ENCODE measurements around the gene GRM2. TPM values are rescaled to one million over a fixed set of nuclear protein-coding genes. Genes with fewer than 3 reads are reported as not detected.

The GRM2 gene
- total RNA-seq, 3 donors from 2014 or later, result 0.84 to 1.2 (median 1.0) TPM

DNA sequence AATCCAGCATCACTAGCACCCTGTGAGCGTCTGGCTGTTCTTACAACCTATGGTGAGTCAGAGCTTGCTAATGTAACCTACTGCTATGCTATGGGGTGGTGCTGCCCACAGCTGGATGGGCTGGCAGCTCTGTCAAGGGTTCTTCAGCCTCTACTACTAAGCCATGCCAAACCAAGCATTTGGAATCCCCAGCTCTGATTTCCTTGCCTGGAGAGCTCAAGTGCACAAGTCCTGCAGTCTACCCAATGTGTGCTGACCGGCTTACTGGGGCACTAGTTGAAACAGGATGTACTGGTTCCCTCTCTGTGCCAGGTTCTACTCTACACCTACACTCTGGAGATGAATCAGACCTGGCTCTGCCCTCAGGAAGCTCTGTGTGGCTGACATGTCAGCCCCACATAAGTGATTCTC, 31.7 kb upstream of the GRM2 start:
- H3K9me3 Mint-ChIP-seq, result no peaks in the 10 kb centered on the region
- ATAC-seq (peak; percentile 39 to 45), DNase-seq (no peak)
- H3K36me3 Mint-ChIP-seq (ENCODE audit: insufficient read depth), result peaks cover 12% of the 10 kb centered on the region
- peaks cover 82% of the 10 kb centered on the region for H3K4me1 Mint-ChIP-seq (ENCODE audit: low read depth)
- no peaks in the 10 kb centered on the region for H3K27me3 Mint-ChIP-seq (ENCODE audit: low read depth)
- peak overlapping the region; percentile 44 for H3K4me3 Mint-ChIP-seq

DNA sequence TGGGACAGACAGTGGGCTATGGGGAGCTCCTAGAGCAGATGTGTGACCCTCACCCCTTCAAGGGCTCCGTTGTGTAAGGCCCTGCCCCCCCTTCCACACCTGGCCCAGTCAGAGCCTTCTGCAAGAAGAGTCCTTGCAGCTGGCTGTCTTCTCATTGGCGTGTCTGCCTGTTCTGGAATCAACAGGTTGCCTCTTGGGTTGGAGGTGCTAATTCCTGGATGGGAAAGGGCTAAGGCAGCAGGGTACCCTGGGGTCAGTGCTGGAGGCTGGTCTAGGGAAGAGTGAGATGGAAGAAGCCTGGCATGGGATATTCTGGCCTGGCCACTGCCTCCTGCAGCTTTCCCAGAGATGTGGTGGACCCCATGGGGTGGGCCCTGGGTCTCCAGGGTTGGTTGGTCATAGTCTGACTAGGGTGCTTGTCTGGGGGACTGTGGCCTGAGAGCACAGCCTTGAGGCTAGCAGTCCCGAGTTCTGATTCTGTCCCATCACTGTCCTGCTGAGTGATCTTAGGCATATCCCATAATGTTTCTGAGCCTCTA, 30.7 kb upstream of the GRM2 start:
- peaks cover 12% of the 10 kb centered on the region for H3K36me3 Mint-ChIP-seq (ENCODE audit: insufficient read depth)
- H3K4me1 Mint-ChIP-seq (ENCODE audit: low read depth), result peaks cover 86% of the 10 kb centered on the region
- DNase-seq, result no peak
- no peak for ATAC-seq
- no peaks in the 10 kb centered on the region for H3K27me3 Mint-ChIP-seq (ENCODE audit: low read depth)
- no peaks in the 10 kb centered on the region for H3K9me3 Mint-ChIP-seq
- H3K4me3 Mint-ChIP-seq, result no peak overlapping the region

DNA sequence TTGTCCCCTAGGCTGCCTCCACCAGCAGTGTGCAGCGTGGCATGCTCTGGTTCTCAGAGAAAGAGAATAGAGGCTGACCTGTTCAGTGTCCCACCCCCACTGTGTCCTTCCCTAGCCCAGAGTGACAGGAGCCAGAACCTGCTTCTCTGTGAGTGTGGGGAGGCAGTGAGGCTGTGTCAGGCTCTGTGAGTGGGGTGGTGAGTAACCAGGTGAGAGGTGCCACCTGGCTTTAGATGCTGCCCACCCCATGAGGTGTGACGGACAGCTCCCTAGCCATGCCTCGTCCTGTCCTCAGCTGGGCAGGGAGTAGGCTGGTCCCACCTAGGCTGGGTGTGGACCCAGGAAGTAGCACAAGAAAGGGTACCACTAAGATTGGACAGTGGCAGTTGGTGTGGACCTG, 29.5 kb upstream of the GRM2 start:
- no peak overlapping the region for H3K4me3 Mint-ChIP-seq
- DNase-seq (no peak), ATAC-seq (no peak)
- peaks cover 14% of the 10 kb centered on the region for H3K36me3 Mint-ChIP-seq (ENCODE audit: insufficient read depth)
- H3K4me1 Mint-ChIP-seq (ENCODE audit: low read depth), result peaks cover 92% of the 10 kb centered on the region
- H3K9me3 Mint-ChIP-seq, result no peaks in the 10 kb centered on the region
- H3K27me3 Mint-ChIP-seq (ENCODE audit: low read depth), result no peaks in the 10 kb centered on the region

DNA sequence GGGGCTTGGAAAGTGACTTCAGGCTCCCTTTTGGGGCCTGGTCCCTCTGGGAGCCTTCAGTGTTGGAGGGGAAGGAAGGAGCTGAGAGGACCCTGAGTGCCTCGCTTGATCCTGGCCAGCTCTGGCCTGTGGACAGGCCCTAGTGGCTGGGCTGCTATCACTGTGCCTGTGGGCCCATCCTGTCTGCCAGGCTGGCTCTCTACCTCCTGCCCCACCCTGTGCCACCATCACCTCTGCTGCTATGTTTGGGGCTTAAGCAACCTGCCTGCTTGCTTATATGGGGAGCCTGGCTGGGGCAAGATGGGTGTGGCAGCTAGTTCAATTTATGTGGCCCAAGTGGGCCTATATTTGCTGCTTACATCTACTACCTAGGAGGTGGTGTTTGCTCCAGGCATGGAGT, 28.7 kb upstream of the GRM2 start:
- H3K4me3 Mint-ChIP-seq, result no peak overlapping the region

DNA sequence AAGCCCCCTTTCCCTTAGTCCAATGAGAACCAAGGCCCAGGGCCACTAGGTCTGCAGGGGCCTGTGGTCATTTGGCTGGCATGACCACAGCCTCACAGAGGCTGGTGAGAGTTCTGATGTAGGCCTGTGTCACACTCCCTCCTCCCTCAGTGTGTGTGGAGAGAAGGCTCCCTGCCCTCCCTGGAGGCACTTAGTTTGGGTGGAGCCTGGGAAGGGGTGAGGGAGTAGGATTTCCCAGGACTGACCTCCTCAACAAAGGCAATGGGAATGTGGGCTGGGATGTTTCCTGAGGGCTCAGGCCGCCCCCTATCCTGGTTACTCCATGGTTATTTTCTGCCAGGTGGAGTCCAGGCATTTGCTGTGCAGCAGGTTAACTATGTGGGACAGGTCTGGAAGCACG, 28.2 kb upstream of the GRM2 start:
- peaks cover 14% of the 10 kb centered on the region for H3K36me3 Mint-ChIP-seq (ENCODE audit: insufficient read depth)
- H3K9me3 Mint-ChIP-seq, result no peaks in the 10 kb centered on the region
- peaks cover 94% of the 10 kb centered on the region for H3K4me1 Mint-ChIP-seq (ENCODE audit: low read depth)
- no peak overlapping the region for H3K4me3 Mint-ChIP-seq
- H3K27me3 Mint-ChIP-seq (ENCODE audit: low read depth), result no peaks in the 10 kb centered on the region
- DNase-seq (no peak), ATAC-seq (no peak)

More for the DNA sequence above, 28.7 kb upstream of the GRM2 start:
- Mint-ChIP-seq H3K27me3 (ENCODE audit: low read depth) (no peaks in the 10 kb centered on the region), H3K36me3 (ENCODE audit: insufficient read depth) (peaks cover 14% of the 10 kb centered on the region), H3K9me3 (no peaks in the 10 kb centered on the region), H3K4me1 (ENCODE audit: low read depth) (peaks cover 94% of the 10 kb centered on the region)
- DNase-seq (no peak), ATAC-seq (no peak)

DNA sequence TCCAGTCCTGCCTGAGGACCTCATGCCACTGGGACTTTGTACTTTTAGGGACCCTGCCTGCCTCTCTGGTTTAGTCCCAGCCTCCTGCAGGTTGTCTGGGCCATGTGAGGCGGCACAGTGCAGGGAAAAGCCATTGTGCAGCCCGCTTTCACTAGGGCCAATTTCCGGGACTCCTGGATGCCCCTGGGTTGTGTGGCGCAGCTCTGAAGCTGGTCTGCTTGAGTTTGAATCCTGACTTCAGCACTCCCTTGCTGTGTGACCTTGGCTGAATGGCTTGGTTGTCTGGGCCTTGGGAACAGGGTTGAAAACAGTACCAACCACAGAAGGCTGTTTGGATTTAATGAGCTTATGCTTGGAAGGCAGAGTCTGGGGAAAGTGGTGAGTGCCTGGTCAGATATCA, 27.6 kb upstream of the GRM2 start:
- Mint-ChIP-seq H3K27me3 (ENCODE audit: low read depth) (no peaks in the 10 kb centered on the region), H3K4me3 (no peak overlapping the region), H3K9me3 (no peaks in the 10 kb centered on the region), H3K36me3 (ENCODE audit: insufficient read depth) (peaks cover 14% of the 10 kb centered on the region), H3K4me1 (ENCODE audit: low read depth) (peaks cover 94% of the 10 kb centered on the region)
- ATAC-seq, result no peak
- DNase-seq, result no peak

DNA sequence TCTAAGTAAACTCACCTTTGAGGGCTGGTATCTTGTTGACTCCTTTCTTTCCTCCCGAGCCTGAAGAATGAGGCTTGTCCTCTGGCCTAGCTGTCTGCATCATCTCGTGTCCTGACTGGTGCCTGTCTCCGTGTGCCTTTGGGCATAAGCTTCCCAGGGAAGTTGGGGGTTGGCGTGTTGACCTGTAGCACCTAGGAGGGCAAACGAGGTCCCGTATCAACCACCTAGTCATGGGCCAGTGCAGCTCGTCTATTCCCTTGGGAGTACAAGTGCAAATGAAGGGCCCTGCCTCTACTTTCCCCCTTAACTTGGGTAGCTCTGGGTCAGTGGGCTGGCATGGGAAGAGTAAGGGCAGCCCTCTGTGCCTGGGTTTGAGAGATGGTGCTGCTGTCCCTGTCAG, 27.1 kb upstream of the GRM2 start:
- peaks cover 17% of the 10 kb centered on the region for H3K36me3 Mint-ChIP-seq (ENCODE audit: insufficient read depth)

DNA sequence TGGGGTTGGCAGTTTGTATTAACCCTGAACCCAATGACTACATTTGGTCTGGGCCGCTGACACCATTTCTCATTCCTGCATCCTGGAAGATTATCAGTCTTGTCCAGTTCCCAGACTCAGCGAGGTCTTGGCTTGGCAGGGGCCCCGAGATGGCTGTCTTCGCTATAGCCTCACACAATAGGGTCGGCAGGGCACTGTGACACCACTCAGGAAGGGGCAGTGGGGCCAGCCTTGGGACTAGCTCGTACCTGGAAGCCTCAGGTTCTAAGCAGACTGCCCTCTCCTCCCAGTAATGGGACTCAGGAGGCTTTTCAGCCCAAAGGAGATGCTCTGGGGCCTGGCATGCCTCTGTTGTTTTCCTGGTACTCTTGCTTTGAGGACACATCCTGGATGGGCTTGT, 26.7 kb upstream of the GRM2 start:
- Mint-ChIP-seq H3K4me3 (no peak overlapping the region), H3K9me3 (no peaks in the 10 kb centered on the region), H3K36me3 (ENCODE audit: insufficient read depth) (peaks cover 17% of the 10 kb centered on the region), H3K27me3 (ENCODE audit: low read depth) (no peaks in the 10 kb centered on the region), H3K4me1 (ENCODE audit: low read depth) (peaks cover 94% of the 10 kb centered on the region)
- DNase-seq (no peak), ATAC-seq (no peak)

More for the DNA sequence above, 27.1 kb upstream of the GRM2 start:
- Mint-ChIP-seq H3K4me1 (ENCODE audit: low read depth) (peaks cover 94% of the 10 kb centered on the region), H3K27me3 (ENCODE audit: low read depth) (no peaks in the 10 kb centered on the region), H3K9me3 (no peaks in the 10 kb centered on the region), H3K4me3 (no peak overlapping the region)
- DNase-seq (no peak), ATAC-seq (no peak)

DNA sequence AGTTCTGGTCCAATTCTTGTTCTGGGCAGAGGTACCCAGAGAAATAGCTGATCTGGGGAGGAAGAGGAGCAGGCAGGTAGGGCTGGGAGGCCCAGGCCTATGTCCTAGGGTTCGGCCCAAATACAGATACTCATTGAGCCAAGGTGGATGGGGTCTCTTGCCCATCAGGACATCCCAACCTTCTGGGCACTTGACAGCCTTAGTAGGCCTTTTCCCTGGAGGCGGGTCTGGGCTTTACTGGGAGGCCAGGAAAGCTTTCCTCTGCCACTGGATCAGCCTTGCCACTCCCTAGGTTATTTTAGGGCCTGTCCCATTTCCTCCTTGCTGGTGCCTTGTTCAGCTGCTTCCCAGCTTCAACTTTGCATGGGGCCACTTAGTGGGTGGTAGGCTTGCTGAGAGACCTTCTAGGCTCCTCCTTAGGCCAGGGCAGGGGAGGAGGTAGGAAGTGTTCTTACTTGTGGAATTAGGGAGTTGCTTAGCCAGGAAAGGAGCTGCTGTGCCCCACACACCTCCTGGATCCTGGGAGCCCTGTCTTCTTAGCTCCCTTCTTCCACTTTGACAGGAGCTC, 26.1 kb upstream of the GRM2 start:
- DNase-seq (no peak), ATAC-seq (no peak)
- H3K27me3 Mint-ChIP-seq (ENCODE audit: low read depth), result no peaks in the 10 kb centered on the region
- no peaks in the 10 kb centered on the region for H3K9me3 Mint-ChIP-seq
- peak overlapping the region; percentile 42 for H3K4me3 Mint-ChIP-seq
- peaks cover 94% of the 10 kb centered on the region for H3K4me1 Mint-ChIP-seq (ENCODE audit: low read depth)
- H3K36me3 Mint-ChIP-seq (ENCODE audit: insufficient read depth), result peaks cover 18% of the 10 kb centered on the region

DNA sequence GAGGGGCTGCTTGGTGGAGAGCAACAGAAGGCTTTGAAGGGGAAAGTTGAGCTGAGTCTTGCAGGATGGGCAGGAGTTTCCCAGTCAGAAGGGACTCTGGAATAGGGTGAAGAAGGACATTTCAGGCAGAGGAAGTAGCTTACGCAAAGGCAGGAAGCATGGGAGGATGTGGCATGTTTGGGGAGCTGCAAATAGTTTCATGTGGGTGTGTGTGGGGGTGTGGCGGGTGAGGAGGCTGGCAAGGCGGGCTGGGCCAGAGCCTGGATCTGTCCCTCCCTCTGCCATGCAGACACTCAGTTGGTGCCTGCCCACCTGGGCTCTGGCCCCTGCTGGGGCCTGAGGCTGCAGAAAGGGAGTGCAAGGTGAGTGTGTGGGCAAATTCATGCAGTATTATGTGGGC, 25.4 kb upstream of the GRM2 start:
- Mint-ChIP-seq H3K27me3 (ENCODE audit: low read depth) (no peaks in the 10 kb centered on the region), H3K4me3 (peak overlapping the region; percentile 42), H3K4me1 (ENCODE audit: low read depth) (peaks cover 94% of the 10 kb centered on the region), H3K36me3 (ENCODE audit: insufficient read depth) (peaks cover 21% of the 10 kb centered on the region), H3K9me3 (no peaks in the 10 kb centered on the region)
- ATAC-seq (peak; percentile 21 to 29), DNase-seq (peak; percentile 30)

DNA sequence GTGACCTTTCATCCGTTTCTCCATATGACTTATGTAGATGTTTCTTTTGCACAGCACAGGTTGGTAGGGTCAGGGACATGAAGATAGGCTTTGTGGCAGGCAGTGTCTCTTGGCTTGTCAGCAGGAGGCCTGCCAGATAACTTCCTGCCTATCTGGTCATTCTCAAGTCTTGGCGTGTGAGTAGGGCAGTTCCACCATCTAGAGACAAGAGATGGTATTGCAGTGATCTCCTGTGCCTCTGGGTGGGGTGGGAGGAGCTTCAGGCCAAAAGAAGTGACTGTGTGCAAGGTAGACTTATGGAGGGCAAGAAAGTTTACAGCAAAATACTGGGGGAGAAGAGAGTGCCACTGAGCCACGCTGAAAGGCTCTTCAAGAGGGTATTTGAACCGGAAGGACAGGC, 24.8 kb upstream of the GRM2 start:
- Mint-ChIP-seq H3K4me1 (ENCODE audit: low read depth) (peaks cover 97% of the 10 kb centered on the region), H3K36me3 (ENCODE audit: insufficient read depth) (peaks cover 23% of the 10 kb centered on the region), H3K9me3 (no peaks in the 10 kb centered on the region), H3K4me3 (peak overlapping the region; percentile 42), H3K27me3 (ENCODE audit: low read depth) (no peaks in the 10 kb centered on the region)
- ATAC-seq (peak; percentile 81 to 82), DNase-seq (peak; percentile 63)

DNA sequence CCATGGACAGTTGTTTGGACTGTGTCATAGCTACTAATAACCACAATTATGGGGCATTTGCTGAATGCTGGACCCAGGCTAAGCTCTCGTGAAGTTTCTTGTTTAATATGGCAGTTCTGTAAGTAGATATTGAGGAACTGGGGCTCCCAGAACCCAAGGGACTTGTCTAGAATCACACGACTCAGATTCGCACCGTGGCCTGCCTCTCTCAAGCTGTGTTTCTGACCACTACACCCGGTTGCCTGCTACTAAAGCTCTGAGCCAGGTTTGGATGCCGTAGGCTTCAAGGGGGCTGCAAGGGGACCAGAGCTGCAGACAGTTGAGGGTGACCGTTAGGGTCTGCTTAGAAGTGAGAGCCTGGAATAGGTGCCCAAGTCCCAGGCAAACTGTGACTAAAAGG, 24.3 kb upstream of the GRM2 start:
- Mint-ChIP-seq H3K36me3 (ENCODE audit: insufficient read depth) (peaks cover 25% of the 10 kb centered on the region), H3K4me3 (no peak overlapping the region), H3K9me3 (no peaks in the 10 kb centered on the region), H3K27me3 (ENCODE audit: low read depth) (no peaks in the 10 kb centered on the region), H3K4me1 (ENCODE audit: low read depth) (peaks cover 98% of the 10 kb centered on the region)
- DNase-seq (no peak), ATAC-seq (no peak)

DNA sequence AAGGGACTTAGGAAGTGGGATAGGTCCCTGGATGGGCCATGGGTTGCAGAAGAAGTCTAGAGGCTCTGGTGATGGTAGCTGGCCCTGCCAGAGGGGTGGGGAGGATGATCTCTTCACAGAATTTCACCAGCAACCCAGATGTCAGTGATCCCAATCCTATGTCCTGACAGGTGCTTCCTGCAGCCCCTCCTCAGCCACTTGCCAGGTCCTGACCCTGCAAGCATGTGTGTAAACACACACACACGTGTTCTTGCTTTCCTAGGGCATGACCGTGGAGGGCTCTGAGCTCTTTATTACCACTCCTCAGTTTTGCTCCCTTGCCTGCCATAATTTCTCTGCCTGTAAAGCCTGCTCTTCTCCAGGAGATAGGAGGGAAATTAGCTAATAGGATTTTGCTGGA, 23.3 kb upstream of the GRM2 start:
- Mint-ChIP-seq H3K27me3 (ENCODE audit: low read depth) (no peaks in the 10 kb centered on the region), H3K9me3 (no peaks in the 10 kb centered on the region), H3K4me1 (ENCODE audit: low read depth) (peaks cover 98% of the 10 kb centered on the region), H3K36me3 (ENCODE audit: insufficient read depth) (peaks cover 30% of the 10 kb centered on the region), H3K4me3 (no peak overlapping the region)
- no peak for ATAC-seq
- DNase-seq, result no peak

DNA sequence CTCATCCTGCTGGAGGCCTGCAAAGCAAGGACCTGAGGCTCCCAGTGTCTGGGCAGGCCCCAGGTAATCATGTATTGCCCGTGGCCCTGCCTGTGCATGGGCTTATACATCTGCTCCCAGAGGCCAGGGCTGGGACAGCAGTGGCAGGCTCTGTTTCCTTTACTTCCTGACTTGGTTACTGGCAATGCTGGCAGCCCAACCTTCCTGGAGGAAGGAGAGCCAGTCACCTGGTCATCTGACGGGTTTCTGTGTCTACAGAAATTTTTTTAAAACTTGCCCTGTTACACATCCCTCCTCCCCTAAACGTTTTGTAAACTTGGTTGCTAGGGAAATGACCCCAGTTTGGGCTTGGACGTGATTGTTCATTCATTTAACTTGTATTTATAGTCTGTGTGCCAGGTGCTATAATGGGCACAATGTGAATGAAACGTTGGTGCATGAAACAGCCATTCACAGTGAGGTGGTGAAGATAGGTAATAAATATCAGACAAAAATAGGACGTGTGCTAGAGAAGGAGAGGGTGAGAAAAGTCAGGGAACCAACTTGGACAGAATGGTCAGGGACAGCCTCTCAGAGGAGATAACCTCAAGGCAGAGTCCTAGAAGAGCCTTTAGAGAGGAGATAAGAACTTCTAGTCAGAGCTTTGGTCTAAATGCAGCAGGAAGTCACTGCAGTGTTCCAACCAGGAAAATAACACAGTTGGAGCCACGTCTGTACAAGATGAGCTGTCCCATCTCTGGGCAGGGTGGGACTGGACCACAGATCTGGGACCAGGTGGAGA, 21.7 kb upstream of the GRM2 start:
- H3K9me3 Mint-ChIP-seq, result no peaks in the 10 kb centered on the region
- ATAC-seq (no peak), DNase-seq (no peak)
- H3K36me3 Mint-ChIP-seq (ENCODE audit: insufficient read depth), result peaks cover 30% of the 10 kb centered on the region
- H3K4me3 Mint-ChIP-seq, result peak overlapping the region; percentile 68
- H3K27me3 Mint-ChIP-seq (ENCODE audit: low read depth), result no peaks in the 10 kb centered on the region
- H3K4me1 Mint-ChIP-seq (ENCODE audit: low read depth), result peaks cover 94% of the 10 kb centered on the region

DNA sequence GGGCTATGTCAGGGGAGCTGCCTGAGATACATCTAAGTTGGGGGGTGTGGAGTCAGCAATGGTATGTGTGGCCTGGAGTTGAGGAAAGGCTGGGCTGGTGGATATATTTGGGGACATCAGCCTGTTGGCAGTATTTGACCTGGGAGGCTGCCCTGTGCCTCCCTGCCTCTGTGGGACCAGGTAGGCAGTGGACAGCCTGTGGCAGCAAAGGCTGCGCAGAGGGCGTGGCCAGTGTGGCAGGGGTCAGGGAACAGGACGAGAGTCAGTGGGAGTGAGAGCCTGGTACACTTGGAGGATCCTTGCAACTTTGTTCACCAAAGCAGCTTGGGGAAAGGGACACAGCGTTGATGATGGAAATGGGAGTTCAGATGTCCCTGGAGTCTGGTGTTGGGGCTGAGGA, 20.8 kb upstream of the GRM2 start:
- ATAC-seq, result no peak
- DNase-seq, result no peak
- H3K4me1 Mint-ChIP-seq (ENCODE audit: low read depth), result peaks cover 90% of the 10 kb centered on the region
- peak overlapping the region; percentile 68 for H3K4me3 Mint-ChIP-seq
- no peaks in the 10 kb centered on the region for H3K27me3 Mint-ChIP-seq (ENCODE audit: low read depth)
- H3K36me3 Mint-ChIP-seq (ENCODE audit: insufficient read depth), result peaks cover 33% of the 10 kb centered on the region
- no peaks in the 10 kb centered on the region for H3K9me3 Mint-ChIP-seq
